Endothelial cell of umbilical vein (primary cell): ENCODE measurements around the gene FLVCR2. TPM values are rescaled to one million over a fixed set of nuclear protein-coding genes. Genes with fewer than 3 reads are reported as not detected.

ENCODE experiments used
- BruUV-seq: library from RNA; stranded (reverse); fragments of 400-500 nt; replicated peaks from 2 replicates; lab custom pipeline; 2021; lab: Mats Ljungman, UMichigan
- CTCF ChIA-PET: fragments of 300-600, 350-600 bp; sonication (Branson Sonifier 250); formaldehyde crosslinking; loops from one replicate; lab custom pipeline; 2021; ENCODE audit warnings: antibody characterized with exemption, inconsistent platforms; lab: Charles Lee
- POLR2A ChIA-PET: fragments of 300-600, 350-600 bp; sonication (Branson Sonifier 250); formaldehyde crosslinking; loops from one replicate; lab custom pipeline; 2021; ENCODE audit warnings: antibody characterized with exemption, inconsistent platforms; lab: Charles Lee
- DNase-seq: peaks from one replicate; pipeline ENCODE4 v3.0.0-alpha.2; 2011; ENCODE audit warnings: low read depth, low spot score
- FAIRE-seq: peaks from 2 replicates; lab custom pipeline; 2011; peaks lifted over from hg19 to GRCh38; lab: Jason Lieb, UNC
- H2AFZ ChIP-seq: 2 replicates; pipeline ENCODE4 v1.6.0; 2012; ENCODE audit warnings: low read depth, low read length, control low read depth, inconsistent platforms
- H3K27ac ChIP-seq: 2 replicates; pipeline ENCODE4 v1.5.1; 2011; ENCODE audit warnings: low read depth, mild to moderate bottlenecking, control low read depth, low read length, moderate library complexity; ENCODE audit not compliant: insufficient read depth
- H3K27me3 ChIP-seq, 2 experiments: 2 replicates each; pipeline versions ENCODE4 v1.6.0 to v1.6.1; 2011; ENCODE audit warnings: low read length in 2 of 2, mixed read lengths in 1 of 2; ENCODE audit not compliant: control insufficient read depth in 2 of 2, insufficient read depth in 2 of 2
- H3K36me3 ChIP-seq, 2 experiments: 2 replicates in 1 of 2; 3 replicates in 1 of 2; pipeline ENCODE4 v1.5.1; 2011; ENCODE audit warnings: low read length in 2 of 2, mild to moderate bottlenecking in 1 of 2, moderate library complexity in 1 of 2; ENCODE audit not compliant: control insufficient read depth in 2 of 2, insufficient read depth in 2 of 2; ENCODE audit errors: extremely low read depth in 1 of 2
- H3K4me1 ChIP-seq: 3 replicates; pipeline ENCODE4 v1.5.1; 2011; ENCODE audit warnings: mild to moderate bottlenecking, low read length; ENCODE audit not compliant: control insufficient read depth, insufficient read depth; ENCODE audit errors: extremely low read depth
- H3K4me2 ChIP-seq: 2 replicates; pipeline ENCODE4 v1.6.1; 2011; ENCODE audit warnings: low read length, control low read depth, mixed read lengths; ENCODE audit not compliant: insufficient read depth
- H3K4me3 ChIP-seq, 3 experiments: fragments of 200-600 bp in 1 of 3; sonication (generic), shearing (Covaris generic) in 1 of 3; replicated peaks in 1 of 3; 2 replicates each; pipeline ENCODE4 v1.5.1; 2011 to 2016; ENCODE audit warnings: control low read depth in 3 of 3, low read length in 3 of 3, mild to moderate bottlenecking in 2 of 3, inconsistent platforms in 1 of 3, low read depth in 1 of 3, moderate library complexity in 1 of 3; ENCODE audit not compliant: insufficient read depth in 1 of 3
- H3K79me2 ChIP-seq: 2 replicates; pipeline ENCODE4 v1.6.0; 2012; ENCODE audit warnings: low read length, inconsistent platforms; ENCODE audit not compliant: control insufficient read depth, insufficient read depth
- H3K9ac ChIP-seq: replicated peaks from 2 replicates; pipeline ENCODE3; 2011; ENCODE audit warnings: low read length, control low read depth; ENCODE audit not compliant: insufficient read depth; ENCODE audit errors: extremely low read depth
- H3K9me1 ChIP-seq: replicated peaks from 3 replicates; pipeline ENCODE4 v1.6.0; 2011; ENCODE audit warnings: mild to moderate bottlenecking, low read length; ENCODE audit not compliant: control insufficient read depth, insufficient read depth; ENCODE audit errors: extremely low read depth
- H3K9me3 ChIP-seq: replicated peaks from 2 replicates; pipeline ENCODE4 v1.5.1; 2012; ENCODE audit warnings: low read length, inconsistent platforms; ENCODE audit not compliant: control insufficient read depth, insufficient read depth
- H4K20me1 ChIP-seq: replicated peaks from 2 replicates; pipeline ENCODE3; 2011; ENCODE audit warnings: mild to moderate bottlenecking, low read length; ENCODE audit not compliant: control insufficient read depth, insufficient read depth; ENCODE audit errors: extremely low read depth
- CTCF ChIP-seq, 2 donors: IDR thresholded peaks; 1 replicate in 1 of 2; 2 replicates in 1 of 2; pipeline ENCODE4 v1.5.1; 2011; ENCODE audit warnings: low read length in 2 of 2, mild to moderate bottlenecking in 2 of 2, moderate library complexity in 2 of 2, control low read depth in 1 of 2, inconsistent platforms in 1 of 2, low read depth in 1 of 2; ENCODE audit not compliant: insufficient read depth in 1 of 2; ENCODE audit errors: extremely low read depth in 1 of 2
- EZH2 ChIP-seq: IDR thresholded peaks from 2 replicates; pipeline ENCODE4 v1.6.1; 2012; ENCODE audit warnings: borderline replicate concordance, low read depth, mild to moderate bottlenecking, moderate library complexity, low read length, inconsistent platforms; ENCODE audit not compliant: severe bottlenecking
- FOS ChIP-seq: IDR thresholded peaks from 2 replicates; pipeline ENCODE4 v1.6.1; 2011; ENCODE audit warnings: mild to moderate bottlenecking, low read length, moderate library complexity, borderline replicate concordance; ENCODE audit not compliant: insufficient read depth
- GATA2 ChIP-seq: IDR thresholded peaks from 2 replicates; pipeline ENCODE4 v1.7.0; 2011; ENCODE audit warnings: low read depth, mild to moderate bottlenecking, moderate library complexity, mixed read lengths, low read length; ENCODE audit not compliant: insufficient read length, insufficient read depth
- JUN ChIP-seq: IDR thresholded peaks from 2 replicates; pipeline ENCODE4 v1.6.1; 2011; ENCODE audit warnings: borderline replicate concordance, low read depth; ENCODE audit not compliant: insufficient read length, insufficient read depth
- MAX ChIP-seq: IDR thresholded peaks from 2 replicates; pipeline ENCODE4 v1.6.1; 2011; ENCODE audit not compliant: insufficient read depth, insufficient read length
- MYC ChIP-seq: IDR thresholded peaks from one replicate; pipeline ENCODE4 v1.6.1; 2011; ENCODE audit warnings: mild to moderate bottlenecking, low read depth, low read length
- POLR2A ChIP-seq: IDR thresholded peaks from 2 replicates; pipeline ENCODE4 v1.6.1; 2012; ENCODE audit warnings: low read depth, mild to moderate bottlenecking, control low read depth, low read length
- POLR2AphosphoS5 ChIP-seq: IDR thresholded peaks from 2 replicates; pipeline ENCODE4 v1.6.1; 2012; ENCODE audit warnings: low read depth, mild to moderate bottlenecking, control low read depth, low read length, moderate library complexity; ENCODE audit not compliant: insufficient read depth
- dilution Hi-C: fragments of 300-500 bp; cut with MboI; formaldehyde crosslinking; loops from one replicate; pipeline ENCODE4 v1.15.0; 2019; ENCODE audit warnings: low sequenced_read_pairs; ENCODE audit not compliant: extremely low pct_ligation_motif_present
- intact Hi-C: fragments of 100-400 bp; cut with micrococcal nuclease; formaldehyde crosslinking; loops from one replicate; pipeline ENCODE4 v1.10.0; 2022
- polyA plus RNA-seq, 4 experiments: library from polyadenylated mRNA; depleted of rRNA in 3 of 4; stranded (reverse) in 3 of 4; unstranded in 1 of 4; fragments of >200 nt; gene quantifications; 2 replicates each; pipeline versions ENCODE4 v1.2.1 to v1.2.3, GENCODE V29; 2011 to 2012; ENCODE audit warnings: missing spikeins in 1 of 4
- total RNA-seq: library from RNA; stranded (reverse); gene quantifications from 2 replicates; pipeline ENCODE4 v1.2.3, GENCODE V29; 2021

Gene FLVCR2
- total and polyA plus RNA-seq, 2 donors (not counting 3 experiments of a cell fraction or from before 2014, with no cell fraction given): 1.4 to 4.9 TPM

GRCh38 chr14:75634848-75635247 is 56.4 kb downstream of the FLVCR2 start:
- dilution Hi-C loops (no loop called here), intact Hi-C loops (no loop called here)
- Histone ChIP-seq H3K9ac (no peak overlapping the region), H3K4me1 (no peaks in the 10 kb centered on the region), H3K79me2 (no peaks in the 10 kb centered on the region), H3K9me1 (no peaks in the 10 kb centered on the region), H3K4me2 (no peak overlapping the region), H3K36me3 (no peaks in the 10 kb centered on the region), H4K20me1 (no peaks in the 10 kb centered on the region), H3K9me3 (no peaks in the 10 kb centered on the region), H3K27me3 (peaks cover 0 to 5% of the 10 kb centered on the region in 2 experiments), H3K27ac (no peak overlapping the region), H3K4me3 (no peak overlapping the region), H2AFZ (no peak overlapping the region)
- ChIA-PET POLR2A (no interaction called here), CTCF (interaction anchor here (1.1 to 2.8 kb wide), 3 partner anchors 10 to 57 kb away, joined by 3 to 8 read pairs (median 7); no protein-coding TSS in a partner anchor)
- FAIRE-seq (no peak), DNase-seq (no peak)
- TF ChIP-seq POLR2AphosphoS5 (no peak), CTCF (IDR thresholded peaks at IDR 0.05; ENCODE audit: extremely low read depth in 1 of 2, insufficient read depth in 1 of 2, low read depth in 1 of 2, low read length in 2 of 2) (no peak), MAX (no peak), MYC (no peak), FOS (no peak), JUN (no peak), EZH2 (no peak), POLR2A (no peak), GATA2 (no peak)
- no TSS peak for BruUV-seq
